KBM-7 (cell line): Measurements from ENCODE around the gene NBPF1.
"Not testable (repeated sequence)": the region's sequence is repeated elsewhere in the genome, so short reads cannot be mapped to it uniquely, and the experiment has no call there.

Experiments used
- DNase-seq: peaks from one replicate; pipeline ENCODE4 v3.0.0-alpha.2; 2015
- in situ Hi-C: fragments of 300-500 bp; cut with MboI; formaldehyde crosslinking; loops from 2 replicates; pipeline ENCODE4 v1.14.3; 2020; ENCODE audit warnings: low sequenced_read_pairs, low pct_unique_long_range_greater_than_20kb, mixed read lengths

Gene NBPF1

DNA sequence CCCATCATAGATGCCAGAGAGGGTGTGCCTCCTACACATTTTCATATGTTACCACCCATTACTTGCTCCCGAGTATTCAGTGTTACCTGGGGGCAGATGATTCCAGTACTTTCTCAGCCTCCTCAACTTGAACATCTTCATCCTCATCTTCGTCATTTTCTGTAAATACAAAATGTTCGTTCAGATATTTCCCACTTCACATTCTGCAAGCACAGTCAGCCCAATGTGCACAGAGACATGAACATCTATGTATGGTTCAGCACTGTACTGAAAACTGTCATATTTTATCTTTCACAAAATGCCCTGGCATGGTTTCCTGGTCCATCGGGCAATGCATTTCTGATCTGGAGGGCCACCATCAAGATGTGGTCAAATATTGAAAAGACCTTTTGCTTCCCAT is 25.7 kb downstream of the NBPF1 start:
- DNase-seq, in situ Hi-C loops: not testable (repeated sequence)

DNA sequence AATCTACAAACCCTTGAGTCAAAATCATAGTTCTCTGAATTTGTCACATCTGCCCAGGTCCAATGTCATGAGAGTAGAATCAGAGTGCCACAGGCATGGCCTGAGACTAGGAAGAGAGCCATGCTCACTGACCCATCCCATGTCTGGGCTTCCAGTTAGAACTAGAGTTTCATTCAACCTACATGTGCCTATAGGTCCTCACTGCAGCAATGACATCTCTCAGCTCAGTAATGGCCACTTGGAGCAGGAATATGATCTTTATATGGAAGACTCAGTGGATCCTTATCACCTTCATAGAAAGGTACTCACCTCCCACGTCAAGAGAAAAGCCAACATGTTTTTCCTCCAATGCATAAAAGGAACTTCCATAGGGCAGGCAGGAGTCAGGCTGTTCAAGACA is 48.0 kb downstream of the NBPF1 start:
- DNase-seq, in situ Hi-C loops: not testable (repeated sequence)

DNA sequence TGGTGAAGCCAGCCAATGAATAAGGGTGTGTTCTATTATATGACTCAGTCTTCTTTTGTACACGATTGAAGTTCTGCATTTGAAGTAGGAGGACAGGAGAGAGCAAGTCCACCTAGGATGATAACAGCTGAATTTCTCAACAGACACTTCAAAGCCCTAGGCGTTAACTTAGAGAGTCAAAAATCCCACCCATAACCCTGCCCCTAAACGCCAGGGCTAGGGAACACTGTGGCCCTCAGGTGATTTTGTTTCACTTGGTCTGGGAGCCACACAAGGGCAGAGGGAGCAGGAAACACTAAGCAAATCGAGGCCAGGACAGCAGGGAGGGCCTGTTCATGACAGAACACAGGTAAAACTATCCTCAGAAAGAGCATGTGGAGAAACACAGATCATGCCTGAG is 52.3 kb downstream of the NBPF1 start:
- in situ Hi-C loops, DNase-seq: not testable (repeated sequence)

DNA sequence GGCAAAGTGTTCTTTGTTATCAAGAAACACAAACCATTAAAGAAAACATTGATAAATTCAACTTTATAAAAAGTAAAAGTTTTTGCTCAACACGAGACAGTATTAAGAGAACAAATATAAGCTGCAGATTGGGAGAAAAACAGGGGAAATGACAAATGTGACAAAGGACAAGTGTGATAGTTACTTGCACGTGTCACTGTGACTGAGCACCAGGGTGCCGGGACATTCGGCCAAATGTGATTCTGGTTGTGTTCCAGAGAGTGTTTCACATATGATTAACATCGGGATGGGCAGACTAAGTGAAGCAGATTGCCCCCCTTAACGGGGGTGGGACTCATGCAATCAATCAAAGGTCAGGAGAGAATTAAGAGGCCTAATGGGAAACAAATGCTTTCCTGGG is 52.9 kb downstream of the NBPF1 start:
- in situ Hi-C loops, DNase-seq: not testable (repeated sequence)

DNA sequence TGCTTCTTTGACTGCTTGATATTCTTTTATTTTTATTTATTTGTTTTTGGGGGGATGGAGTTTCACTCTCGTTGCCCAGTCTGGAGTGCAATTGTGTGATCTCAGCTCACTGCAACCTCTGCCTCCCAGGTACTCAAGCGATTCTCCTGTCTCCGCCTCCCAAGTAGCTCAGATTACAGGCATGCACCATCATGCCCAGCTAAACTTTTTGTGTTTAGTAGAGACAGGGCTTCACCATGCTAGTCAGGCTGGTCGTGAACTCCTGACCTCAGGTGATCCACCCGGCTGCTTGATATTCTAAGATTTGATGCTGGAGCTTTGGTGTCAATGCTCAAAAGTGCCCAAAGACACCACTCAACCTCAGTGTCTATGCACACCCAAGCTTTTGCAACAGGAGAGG is 53.7 kb downstream of the NBPF1 start:
- in situ Hi-C loops, DNase-seq: not testable (repeated sequence)

DNA sequence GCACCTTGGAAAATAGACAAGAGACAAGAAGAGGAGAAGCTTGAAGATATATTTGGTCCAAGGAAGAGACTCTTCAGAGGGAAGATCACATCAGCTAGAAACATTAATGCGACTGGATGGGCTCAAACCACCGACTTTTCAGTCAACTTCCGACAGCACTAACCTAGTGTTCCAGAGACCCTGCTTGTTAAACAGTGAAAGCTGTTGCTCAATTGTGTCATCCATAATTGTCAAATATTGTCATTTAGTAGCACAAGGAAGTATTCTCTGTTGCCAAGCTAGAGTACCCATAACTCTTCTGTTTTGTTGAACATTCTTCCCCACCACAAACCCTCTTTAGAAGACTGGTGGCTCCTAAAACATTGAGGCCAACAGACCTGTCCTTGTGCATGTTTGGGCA is 56.3 kb downstream of the NBPF1 start:
- DNase-seq, in situ Hi-C loops: not testable (repeated sequence)

DNA sequence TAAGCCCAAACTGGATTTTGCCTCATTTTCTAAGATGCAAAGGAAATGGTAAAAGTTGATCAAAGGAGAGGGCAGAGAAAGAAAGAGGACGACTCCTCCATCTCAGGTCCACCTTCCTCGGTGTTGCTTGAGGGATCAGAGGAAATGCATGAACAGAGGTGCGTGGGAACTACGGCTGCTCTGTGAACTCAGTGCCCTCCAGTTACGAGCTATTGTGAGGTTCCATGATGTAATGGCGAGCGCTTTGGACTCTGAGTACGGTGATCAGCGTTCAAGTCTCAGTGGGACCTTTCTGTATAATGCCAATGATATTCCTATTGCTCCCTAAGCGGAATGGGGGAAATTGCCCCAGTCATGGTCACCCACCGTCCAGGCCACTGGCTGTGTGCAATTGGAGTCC is 60.1 kb downstream of the NBPF1 start:
- in situ Hi-C loops: not testable (repeated sequence)

DNA sequence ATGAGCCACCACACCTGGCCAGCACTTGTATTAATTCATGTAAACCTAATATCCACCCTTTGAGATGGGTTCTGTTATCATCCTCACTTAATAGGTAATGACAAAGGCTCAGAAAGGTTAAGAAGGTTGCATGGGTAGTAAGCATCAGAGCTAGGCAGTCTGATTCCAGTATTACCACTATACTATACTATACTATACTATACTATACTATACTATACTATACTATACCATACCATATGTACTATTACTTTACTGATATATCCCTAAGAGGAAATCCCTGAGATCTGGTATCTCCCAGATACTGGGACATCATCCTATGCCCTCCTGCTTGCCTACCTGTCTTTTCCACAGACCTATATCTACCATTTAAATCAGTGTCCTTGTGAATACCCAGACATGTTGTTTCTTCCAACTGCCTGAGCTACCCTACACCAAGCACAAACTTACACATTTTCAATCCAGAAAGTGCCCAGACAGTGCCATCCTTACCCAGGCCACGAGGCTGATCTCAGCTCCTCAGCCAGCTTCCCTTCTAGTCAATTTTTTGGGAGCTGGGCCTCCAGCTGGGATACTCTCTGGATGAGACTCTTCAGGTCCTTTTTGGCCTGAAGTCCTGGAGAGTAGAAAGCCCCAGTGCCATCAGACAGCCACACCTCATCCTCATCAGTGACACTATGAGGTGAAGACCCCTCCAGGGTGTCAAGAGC is 63.0 kb downstream of the NBPF1 start:
- in situ Hi-C loops: not testable (repeated sequence)

More for the DNA sequence above, 60.1 kb downstream of the NBPF1 start:
- not testable (repeated sequence) for DNase-seq

DNA sequence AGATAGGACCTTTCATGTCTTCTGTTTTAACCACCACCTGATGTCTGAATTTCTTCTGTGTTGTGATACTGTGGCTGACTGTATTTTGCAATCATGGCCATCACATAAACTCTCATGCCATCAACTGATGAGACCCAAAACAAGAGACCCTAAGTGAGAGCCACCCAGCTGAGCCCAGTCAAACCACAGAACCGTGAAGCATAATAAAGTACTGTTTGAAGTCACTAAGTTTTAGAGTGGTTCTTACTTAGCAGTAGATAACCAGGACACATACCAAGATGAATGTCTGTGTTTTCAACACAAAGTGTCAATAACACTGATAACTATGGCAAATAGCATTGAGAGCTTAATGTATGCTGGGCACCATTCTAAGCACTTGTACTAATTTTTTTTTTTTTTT is 63.8 kb downstream of the NBPF1 start:
- in situ Hi-C loops, DNase-seq: not testable (repeated sequence)

More for the DNA sequence above, 63.0 kb downstream of the NBPF1 start:
- DNase-seq: not testable (repeated sequence)

DNA sequence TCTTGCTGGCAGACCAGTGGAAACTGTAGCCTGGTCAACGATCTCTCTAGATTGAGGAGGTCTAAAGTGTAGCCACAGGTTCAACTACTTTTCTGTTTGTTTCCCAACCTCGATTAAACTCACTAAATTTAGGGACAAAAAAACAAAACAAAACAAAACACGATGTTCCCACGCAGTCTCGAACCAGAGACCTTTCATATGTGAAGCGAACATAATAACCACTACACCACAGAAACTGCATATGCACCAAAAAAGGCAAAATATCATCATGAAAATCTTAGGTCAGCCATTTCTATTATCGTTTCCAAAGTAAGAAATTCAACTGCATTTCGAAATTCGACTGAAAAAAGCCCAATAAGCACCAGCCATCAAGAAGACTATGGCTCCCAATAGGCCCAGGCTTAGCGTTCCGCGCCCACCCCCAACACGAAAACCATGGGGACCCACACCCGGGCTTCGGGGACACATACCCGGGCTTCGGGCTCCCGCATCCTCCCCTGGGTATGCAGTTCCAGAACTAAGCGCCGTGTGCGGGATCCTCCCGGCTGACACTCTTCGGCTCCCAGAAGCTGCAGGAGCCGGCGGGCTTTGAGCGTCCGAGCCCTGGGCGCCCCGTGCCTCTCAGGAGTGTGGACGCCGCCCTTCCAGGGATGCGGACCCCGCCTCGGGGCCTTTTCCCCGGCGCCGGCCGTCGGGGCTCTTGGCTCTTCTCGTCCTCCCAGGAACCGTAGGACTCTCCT is 65.7 kb downstream of the NBPF1 start:
- in situ Hi-C loops, DNase-seq: not testable (repeated sequence)

DNA sequence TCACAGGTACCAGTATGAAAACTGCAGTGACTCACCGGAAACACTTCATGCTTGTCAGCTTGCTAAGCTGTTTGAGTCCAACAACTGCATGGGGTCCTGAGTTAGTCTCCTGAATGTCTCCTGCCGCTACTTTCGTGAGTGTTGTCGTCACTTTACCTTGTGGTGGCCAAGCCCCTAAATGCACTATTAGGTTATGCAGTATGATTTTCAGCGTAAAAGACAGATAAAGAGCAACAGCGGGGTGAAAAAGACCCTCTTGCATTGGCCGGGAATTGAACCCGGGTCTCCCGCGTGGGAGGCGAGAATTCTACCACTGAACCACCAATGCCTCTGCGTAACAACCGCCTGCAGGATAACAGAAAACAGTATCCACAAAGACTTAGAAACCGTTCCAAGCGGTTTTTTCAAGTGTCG is 67.7 kb downstream of the NBPF1 start:
- DNase-seq: peak; percentile 30
- in situ Hi-C loops: not testable (repeated sequence)

DNA sequence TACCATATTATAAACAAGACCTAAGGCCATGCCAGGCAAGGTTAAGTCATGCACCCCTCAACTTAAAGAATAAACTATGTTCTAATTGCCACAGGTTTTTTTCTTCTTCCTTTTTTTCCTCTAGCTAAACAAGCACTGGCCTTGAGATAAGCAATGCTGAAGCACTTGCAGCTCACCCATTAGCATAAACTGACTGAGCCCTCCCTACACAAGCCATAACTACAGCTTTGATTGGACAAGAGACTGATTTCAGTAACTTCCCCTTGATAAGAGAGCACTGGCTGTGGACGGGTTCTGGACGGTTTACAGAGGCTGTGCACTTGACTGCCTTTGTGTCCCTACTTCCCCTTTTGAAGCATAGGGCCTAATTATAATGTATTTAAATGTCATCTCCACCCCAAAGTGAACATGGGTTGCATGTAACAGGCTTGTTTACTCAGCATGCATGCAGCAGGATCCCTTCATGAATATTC is 72.9 kb downstream of the NBPF1 start:
- in situ Hi-C loops: not testable (repeated sequence)

DNA sequence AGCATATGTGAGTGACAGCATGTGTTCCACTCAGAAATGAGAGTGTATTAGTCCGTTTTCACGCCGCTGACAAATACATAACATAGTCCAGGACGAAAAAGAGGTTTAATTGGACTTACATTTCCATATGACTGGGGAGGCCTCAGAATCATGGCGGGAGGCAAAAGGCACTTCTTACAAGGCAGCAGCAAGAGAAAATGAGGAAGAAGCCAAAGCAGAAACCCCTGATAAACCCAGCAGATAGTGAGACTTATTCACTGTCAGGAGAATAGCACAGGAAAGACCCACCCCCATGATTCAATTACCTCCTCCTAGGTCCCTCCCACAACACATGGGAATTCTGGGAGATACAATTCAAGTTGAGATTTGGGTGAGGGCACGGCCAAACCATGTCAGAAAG is 75.8 kb downstream of the NBPF1 start:
- peak; percentile 25 for DNase-seq
- in situ Hi-C loops: not testable (repeated sequence)

More for the DNA sequence above, 72.9 kb downstream of the NBPF1 start:
- DNase-seq: peak; percentile 61

DNA sequence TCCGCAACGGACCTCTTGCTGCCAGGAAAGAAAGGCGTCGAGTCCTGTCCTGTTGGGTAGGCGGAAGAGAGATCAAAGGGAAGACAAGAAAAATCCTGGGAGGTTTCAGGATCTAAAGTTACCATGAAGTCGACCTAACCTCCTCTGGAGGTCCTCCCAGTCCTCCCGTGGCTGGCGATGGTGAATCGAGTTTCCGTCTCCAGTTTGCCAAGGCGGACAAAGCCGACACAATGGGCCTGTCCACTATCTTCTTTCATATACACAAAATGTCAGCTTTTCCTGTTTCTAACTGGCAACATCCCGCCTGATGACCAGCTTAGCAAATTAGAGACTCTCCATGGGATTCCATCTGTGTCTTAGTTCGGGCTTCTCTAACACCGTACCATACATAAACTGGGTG is 76.6 kb downstream of the NBPF1 start:
- DNase-seq, in situ Hi-C loops: not testable (repeated sequence)

DNA sequence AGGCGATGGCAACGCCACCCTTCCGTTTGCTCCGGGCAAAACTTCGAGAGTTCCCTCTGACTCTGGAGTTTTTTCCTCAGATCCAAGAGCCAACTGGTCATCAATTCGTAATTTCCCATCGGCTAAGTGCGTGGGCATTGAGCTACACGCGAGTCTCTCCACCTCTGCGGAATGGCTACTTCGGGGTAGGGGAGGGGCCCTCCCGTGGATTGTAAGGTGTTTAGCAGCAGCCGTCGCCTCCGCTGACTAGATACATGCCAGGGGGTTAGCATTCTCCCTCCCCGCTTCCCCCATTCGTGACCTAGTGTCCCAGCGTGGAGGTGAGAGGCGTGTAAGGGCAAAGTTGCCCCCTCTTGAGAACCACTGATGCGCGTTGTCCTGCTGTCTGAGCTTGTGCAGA is 77.5 kb downstream of the NBPF1 start:
- in situ Hi-C loops, DNase-seq: not testable (repeated sequence)

DNA sequence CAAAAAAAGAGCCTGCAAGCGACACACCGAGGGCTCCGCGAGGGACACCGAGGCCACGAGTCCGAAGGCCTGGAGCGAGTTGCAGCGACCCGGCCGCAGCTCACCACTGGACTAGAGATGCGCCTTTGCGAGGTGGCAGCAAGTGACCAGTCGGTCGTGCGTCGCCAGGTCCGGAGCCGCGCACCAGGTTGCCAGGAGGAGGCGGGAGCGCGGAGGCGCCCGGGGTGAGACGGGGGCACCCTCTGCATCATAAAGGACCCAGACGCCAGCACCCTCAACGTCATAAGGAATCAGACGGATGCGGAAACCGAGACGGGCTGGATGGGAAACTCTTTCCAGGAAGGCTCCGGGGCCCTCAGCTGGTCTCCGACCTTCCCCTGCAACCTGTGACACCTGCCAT is 77.9 kb downstream of the NBPF1 start:
- in situ Hi-C loops, DNase-seq: not testable (repeated sequence)

DNA sequence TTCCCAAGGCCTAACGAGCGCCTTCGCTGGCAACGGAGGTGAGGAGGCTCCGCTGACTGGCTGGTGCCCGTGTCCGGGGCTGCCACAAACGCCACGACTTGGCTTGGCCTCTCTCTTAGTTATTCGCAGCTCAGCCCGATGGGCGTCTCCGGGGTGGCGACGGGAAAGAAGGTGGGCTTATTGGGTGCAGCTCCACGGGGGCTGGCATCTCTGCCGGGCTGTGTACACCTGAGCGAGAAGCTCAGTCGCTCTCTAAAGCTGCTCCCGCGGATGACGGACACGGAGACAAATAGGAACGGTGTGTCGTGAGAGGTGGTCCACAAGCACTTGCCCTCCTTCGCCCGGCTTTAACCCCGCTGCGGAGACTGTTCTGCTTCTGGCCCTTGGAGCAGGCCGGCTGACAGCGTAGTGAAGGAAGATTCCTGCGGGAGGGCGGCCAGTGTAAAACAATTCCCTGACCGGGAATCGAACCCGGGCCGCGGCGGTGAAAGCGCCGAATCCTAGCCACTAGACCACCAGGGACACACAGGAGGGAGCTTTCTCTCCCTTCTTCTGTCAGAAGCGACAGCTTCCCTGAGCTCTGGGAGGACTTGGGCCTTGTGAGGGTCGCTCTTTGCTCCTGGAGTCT is 78.4 kb downstream of the NBPF1 start:
- in situ Hi-C loops, DNase-seq: not testable (repeated sequence)

DNA sequence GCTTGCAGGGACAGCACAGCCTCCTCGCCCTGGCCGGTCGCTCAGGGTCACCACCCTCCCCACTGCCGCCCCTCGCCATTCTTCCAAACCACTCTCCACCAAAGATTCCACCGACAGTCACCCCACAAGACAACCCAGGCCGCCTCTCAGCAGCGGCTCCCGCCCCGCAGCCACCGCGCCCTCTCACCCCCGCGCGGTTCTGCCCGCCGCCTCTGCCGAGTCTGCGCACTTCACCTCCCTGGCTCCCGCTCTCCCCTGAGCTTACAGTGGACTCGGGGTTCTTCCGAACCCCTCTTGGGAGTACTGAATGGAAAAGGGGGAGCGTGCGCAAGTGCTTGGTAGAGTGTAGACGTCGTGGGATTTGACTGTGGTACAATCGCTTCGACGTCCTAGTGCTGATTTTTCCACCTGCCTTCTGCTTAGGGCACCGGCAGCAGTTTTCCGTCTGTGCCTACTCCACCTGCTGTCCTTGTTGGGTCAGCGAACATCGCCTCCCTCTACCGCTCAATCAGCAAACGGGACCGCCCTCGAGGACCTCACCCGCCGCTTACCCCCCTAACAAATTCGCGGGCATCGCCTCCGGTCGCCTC is 79.0 kb downstream of the NBPF1 start:
- DNase-seq, in situ Hi-C loops: not testable (repeated sequence)

DNA sequence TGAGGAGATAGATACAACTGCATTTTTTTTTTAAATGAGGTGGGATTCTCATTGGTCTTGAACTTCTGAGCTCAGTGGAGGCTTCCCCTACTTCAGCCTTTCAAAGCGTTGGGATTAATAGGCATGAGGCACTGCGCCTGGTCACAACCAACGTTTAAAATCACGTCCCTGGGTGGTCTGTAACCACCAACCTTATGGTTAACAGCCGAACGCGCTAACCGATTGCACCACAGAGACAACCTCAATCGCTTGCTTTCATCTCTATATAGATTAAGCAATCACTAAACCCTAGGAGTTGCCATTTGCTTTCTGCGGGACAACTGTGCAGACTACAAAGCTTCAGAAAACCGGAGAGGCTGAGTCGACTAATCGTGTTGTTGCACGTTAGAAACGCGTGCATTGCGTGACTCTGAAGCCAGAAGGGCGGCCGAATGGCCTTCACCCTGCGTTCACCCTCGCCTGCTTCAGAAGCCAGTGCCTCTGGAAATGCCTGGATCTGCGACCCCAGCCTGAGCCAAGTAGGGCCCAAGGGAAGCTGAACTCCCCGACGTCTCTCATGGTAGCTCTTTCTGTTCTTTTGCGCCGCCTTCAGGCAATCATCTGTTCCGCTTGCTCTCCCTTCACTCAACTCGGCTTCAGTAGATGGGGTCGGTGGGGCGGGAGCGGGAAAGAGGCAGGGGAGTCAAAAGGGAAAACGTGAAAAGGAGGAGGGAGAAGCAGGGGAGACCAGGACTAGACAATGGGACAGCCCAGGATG is 81.0 kb downstream of the NBPF1 start:
- in situ Hi-C loops, DNase-seq: not testable (repeated sequence)
